Tongue (tissue), 2 donors: Measurements from ENCODE around the gene TOMM70. TPM values are rescaled to one million over a fixed set of nuclear protein-coding genes. Genes with fewer than 3 reads are reported as not detected.

Source experiments
- DNase-seq: peaks from one replicate; pipeline ENCODE4 v3.0.0-alpha.2; 2015
- total RNA-seq: library from RNA; depleted of rRNA; stranded (reverse); fragments of >200 nt; gene quantifications from one replicate; pipeline ENCODE4 v1.2.3, GENCODE V29; 2014

TOMM70 gene
- total RNA-seq, 1 donor from 2014 or later: 81.2 TPM

- DNase-seq: no peak
Measured at GRCh38 chr3:100325827-100326226, 75.1 kb downstream of the TOMM70 start.

DNA sequence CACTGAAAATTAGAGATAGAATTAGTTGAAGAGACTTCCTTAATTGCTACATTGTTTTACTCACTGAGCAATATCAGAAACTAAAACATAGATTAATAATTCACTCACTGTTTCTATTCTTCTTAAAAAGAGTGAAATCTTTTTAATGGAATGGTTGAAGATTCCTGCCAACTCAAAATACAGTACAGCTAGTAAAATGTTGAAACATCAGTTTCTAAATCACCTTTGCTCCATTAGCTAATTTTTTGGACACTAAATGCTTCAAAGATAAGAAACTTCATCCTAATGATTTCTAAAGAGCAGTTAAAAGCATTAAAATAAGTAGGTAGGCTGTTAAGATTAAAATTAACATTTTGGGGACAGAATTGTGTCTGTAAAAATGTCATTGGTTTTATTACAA lies 76.8 kb downstream of the TOMM70 start:
- no peak for DNase-seq

DNA sequence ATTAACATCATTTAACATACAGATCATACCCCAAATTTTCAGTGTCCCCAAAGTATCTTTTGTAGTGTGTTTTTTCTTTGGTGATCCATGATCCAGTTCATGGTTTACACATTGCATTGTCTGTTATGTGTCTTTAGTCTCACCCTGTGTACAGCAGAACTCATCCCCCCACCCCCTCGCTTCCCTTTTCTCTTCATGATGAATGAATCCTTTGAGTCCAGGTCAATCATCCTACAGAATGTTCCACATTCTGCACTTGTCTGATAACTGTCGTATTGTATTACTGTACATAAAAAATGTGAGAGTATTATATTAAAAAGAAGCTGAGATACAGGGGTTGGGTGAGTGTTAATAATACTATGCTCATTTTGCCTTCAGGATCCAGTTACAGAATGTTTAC lies 80.9 kb downstream of the TOMM70 start:
- no peak for DNase-seq

DNA sequence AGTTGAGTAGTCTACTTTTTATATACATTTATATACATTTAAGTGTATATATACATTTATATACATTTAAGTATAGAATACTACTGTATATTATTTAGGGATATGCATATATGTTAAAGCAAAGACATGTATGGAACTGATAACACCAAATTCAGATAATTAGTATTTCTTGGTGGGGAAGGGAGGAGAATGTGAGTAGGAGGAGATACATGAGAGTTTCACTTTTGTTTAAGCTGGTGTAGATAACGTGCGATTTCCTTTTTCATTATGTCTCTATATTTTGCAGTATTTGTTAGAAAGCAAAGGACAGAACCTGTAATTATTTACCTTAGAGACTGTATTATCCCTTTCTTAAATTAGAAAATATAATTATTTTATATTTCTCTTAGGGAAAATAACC lies 83.0 kb downstream of the TOMM70 start:
- no peak for DNase-seq

- DNase-seq: peak; percentile 63
Measured at GRCh38 chr3:100316641-100317069, 84.2 kb downstream of the TOMM70 start.

Other genes with a start within 250 kb of the TOMM70 start
- 58.1 TPM for gene TBC1D23, start 140.1 kb downstream of the TOMM70 start, total RNA-seq
- 9.5 TPM for gene NIT2, start 66.3 kb downstream of the TOMM70 start, total RNA-seq
- 6.3 TPM for gene LNP1, start 450 bp upstream of the TOMM70 start, total RNA-seq
- gene TMEM45A, start 91.5 kb upstream of the TOMM70 start, total RNA-seq: 19.9 TPM
- not detected for gene ADGRG7, start 208.5 kb upstream of the TOMM70 start, total RNA-seq